Measurements from ENCODE around the gene LY6G6D.

DNA sequence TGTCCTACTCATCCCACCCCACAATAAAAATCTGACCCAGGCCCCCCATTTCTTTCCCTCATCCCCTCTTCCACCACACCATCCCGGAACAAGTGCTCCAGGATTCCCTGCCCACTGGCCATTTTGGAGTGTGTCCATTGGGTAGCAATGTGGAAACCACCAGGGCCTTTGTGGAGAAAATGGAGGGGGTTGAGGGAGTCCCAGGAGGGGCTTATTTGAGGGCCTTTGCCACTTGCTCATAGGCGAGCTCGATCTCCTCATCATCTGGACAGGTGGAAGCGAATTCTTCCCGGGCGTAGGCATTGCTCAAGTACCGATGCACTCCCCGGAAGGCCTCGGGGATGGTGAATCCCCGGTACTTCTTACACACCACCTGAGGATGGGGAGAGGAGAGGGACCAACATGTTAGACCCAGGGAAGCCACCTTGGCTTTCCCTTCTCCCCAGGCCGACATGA is 15.5 kb downstream of the LY6G6D start:
- TF ChIP-seq CTCF (IDR thresholded peaks at IDR 0.05; ENCODE audit: low read depth, low read length, poor library complexity, severe bottlenecking) (no peak), EZH2phosphoT487 (IDR thresholded peaks at IDR 0.05; ENCODE audit: borderline replicate concordance, low read length) (no peak)
